Effector memory CD8-positive, alpha-beta T cell (primary cell): ENCODE data around the gene RBSN.

Source experiments
- ATAC-seq: fragments of 150-1000 bp; cut with Tn5 transposase; replicated peaks from 2 replicates; pipeline ENCODE4 v1.10.0; 2021; ENCODE audit warnings: mild to moderate bottlenecking, moderate library complexity
- DNase-seq, 3 experiments: peaks; one replicate each; pipeline ENCODE4 v3.0.0; 2021
- H3K27ac Mint-ChIP-seq, 2 donors: one replicate each; pipeline ENCODE4 v1.8.0; 2022; ENCODE audit warnings: mild to moderate bottlenecking in 2 of 2, mixed read lengths in 2 of 2, moderate library complexity in 2 of 2
- H3K27me3 Mint-ChIP-seq, 2 donors: one replicate each; pipeline ENCODE4 v1.8.0; 2022; ENCODE audit warnings: mixed read lengths in 2 of 2
- H3K36me3 Mint-ChIP-seq: one replicate; pipeline ENCODE4 v1.8.0; 2022; ENCODE audit warnings: mild to moderate bottlenecking, moderate library complexity, mixed read lengths; ENCODE audit not compliant: insufficient read depth
- H3K4me1 Mint-ChIP-seq, 2 donors: one replicate each; pipeline ENCODE4 v1.8.0; 2022; ENCODE audit warnings: low read depth in 2 of 2, mixed read lengths in 2 of 2
- H3K4me3 Mint-ChIP-seq, 2 donors: one replicate each; pipeline ENCODE4 v1.8.0; 2022; ENCODE audit warnings: mild to moderate bottlenecking in 2 of 2, mixed read lengths in 2 of 2, moderate library complexity in 2 of 2
- H3K9me3 Mint-ChIP-seq, 2 donors: one replicate each; pipeline ENCODE4 v1.8.0; 2022; ENCODE audit warnings: mixed read lengths in 2 of 2

Gene RBSN

DNA sequence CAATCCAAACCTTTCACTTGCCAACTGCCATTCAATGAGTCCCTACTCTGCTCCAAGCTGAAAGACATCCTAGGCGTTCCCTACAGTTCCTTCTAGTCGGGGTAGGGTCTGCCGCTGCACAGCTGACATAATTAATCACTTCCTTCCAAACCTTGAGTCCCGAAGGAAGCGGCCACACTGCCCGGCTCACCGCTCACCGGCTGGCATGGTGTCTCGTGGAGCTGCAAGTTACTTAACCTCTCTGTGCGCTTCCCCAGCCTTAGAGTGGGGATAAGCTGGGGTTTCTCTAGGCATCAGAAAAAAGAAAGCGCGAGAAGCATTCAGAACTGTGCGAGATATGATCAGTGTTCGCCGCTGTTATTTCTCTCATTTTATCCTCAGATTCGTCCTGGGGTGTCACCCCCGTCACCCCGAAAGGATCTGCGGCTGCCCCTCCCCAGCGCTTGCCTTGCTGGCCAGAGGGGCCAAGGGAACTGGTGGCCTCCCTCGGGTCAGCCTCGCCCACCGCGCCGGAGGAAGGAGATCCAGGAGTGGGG, 34.6 kb downstream of the RBSN start:
- no peaks in the 10 kb centered on the region for H3K9me3 Mint-ChIP-seq
- peak overlapping the region; percentile 93 to 96 for H3K4me3 Mint-ChIP-seq
- H3K4me1 Mint-ChIP-seq: peaks cover 13 to 17% of the 10 kb centered on the region in 2 donors
- peak overlapping the region; percentile 92 to 94 for H3K27ac Mint-ChIP-seq
- H3K27me3 Mint-ChIP-seq: no peaks in the 10 kb centered on the region
- H3K36me3 Mint-ChIP-seq: peaks cover 16% of the 10 kb centered on the region
- DNase-seq: peak in 1 of 3 experiments; percentile 4
- peak; percentile 16 for ATAC-seq

DNA sequence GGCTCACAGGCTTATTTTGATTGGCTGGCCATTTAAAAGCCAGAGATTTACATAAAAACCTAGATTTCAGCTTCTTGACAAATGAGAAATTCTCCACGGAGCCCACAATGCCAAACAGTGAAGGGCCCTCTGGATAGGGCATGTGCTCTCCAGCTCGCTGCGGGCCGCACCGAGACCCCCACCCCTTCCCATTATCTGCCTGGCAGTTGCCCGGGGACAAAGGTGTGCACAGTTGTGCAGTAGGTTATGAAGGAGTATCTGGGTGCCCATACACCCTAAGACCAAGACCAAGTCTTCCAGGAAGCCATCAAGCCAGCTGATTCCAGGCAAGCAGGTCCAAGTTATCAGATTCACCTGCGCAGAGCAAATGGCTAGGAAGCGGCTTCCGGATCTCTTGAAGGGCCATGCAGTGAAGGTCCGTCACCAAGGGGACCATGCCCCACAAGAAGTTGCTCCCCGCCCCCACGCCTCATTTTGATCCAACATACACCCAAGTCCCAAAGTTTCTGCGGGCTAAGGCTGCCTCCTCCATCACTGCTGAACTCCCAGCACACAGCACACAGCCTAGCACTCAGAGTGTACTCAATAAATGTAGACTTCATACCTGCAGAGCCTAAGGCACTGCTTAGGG, 35.2 kb downstream of the RBSN start:
- Mint-ChIP-seq H3K4me3 (peak overlapping the region; percentile 93 to 96), H3K27ac (peak overlapping the region; percentile 92 to 94), H3K36me3 (peaks cover 13% of the 10 kb centered on the region), H3K9me3 (no peaks in the 10 kb centered on the region), H3K27me3 (no peaks in the 10 kb centered on the region), H3K4me1 (peaks cover 13 to 17% of the 10 kb centered on the region in 2 donors)
- DNase-seq (no peak), ATAC-seq (no peak)

DNA sequence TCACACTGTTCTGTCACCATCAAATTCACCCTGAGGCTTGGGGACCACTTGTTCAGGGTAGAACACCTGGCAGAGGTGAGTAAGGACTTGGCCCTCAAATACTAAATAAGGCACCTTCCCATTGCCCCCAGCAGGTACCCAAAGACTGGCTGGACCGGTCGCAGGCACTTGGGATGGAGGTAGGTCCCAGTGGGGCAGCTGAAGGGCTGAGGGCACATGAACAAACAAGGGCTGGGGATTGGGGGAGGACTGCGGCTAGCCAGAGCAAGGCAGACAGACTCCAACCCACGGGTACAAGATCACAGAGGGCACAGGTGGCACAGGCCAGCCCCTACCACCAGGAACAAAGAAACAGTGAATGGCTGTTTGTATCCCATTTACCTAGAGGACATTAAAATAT, 35.7 kb downstream of the RBSN start:
- Mint-ChIP-seq H3K4me1 (peaks cover 16 to 17% of the 10 kb centered on the region in 2 donors), H3K9me3 (no peaks in the 10 kb centered on the region), H3K27ac (peak overlapping the region in 1 of 2 donors; percentile 94), H3K27me3 (no peaks in the 10 kb centered on the region), H3K4me3 (peak overlapping the region; percentile 93 to 96), H3K36me3 (peaks cover 16% of the 10 kb centered on the region)
- ATAC-seq (no peak), DNase-seq (no peak)

DNA sequence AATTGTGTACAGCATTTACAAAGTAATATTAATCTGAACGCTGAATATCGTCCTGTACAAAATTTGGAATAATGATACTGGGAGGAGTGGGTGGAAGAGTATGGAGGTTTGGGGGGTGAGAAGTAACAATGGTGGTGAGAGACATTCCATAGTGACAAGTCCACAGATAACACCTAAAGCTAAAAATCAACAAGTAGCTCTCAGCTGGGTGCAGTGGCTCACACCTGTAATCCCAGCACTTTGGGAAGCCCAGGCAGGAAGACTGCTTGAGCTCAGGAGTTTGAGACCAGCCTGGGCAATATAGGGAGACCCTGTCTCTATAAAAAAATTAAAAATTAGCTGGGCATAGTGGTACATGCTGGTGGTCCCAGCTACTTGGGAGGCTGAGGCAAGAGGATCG, 38.9 kb downstream of the RBSN start:
- Mint-ChIP-seq H3K4me1 (peaks cover 19% of the 10 kb centered on the region in 2 donors), H3K36me3 (peaks cover 17% of the 10 kb centered on the region), H3K9me3 (peaks cover 0 to 2% of the 10 kb centered on the region in 2 donors), H3K4me3 (no peak overlapping the region), H3K27ac (no peak overlapping the region), H3K27me3 (no peaks in the 10 kb centered on the region)
- no peak for ATAC-seq
- DNase-seq: no peak

DNA sequence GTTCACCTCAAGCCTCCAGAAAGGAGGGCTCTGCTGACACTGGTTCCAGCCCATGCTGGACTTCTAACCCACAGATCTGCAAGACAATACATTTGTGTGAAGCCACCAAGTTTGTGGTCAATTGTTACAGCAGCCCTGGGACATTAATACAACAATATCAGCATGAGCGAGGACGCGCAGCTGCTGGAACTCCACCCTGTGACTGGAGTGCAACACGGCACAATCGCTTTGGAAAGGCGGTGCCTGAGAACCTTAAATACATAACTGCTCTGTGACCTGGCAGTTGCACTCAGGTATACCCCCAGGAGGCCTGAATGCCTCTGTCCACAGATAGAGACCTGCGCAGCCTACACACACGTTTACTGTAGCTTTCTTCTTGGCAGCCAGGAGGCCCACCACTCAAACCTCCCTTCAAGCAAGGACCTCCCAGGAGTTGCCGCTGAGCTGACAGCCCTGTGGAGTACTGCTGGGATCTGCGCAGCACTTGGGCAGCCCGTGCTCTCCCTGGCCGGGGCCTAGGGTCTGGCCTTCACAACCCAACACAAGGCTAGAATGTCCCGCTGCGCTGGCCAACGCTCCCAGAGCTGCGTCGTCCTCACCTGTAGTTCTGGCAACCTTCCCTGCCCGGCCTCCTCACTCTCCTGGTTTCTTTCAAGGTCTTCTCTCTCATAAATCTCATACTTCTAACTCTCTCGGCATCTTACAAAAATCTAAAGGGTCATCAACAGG, 42.1 kb downstream of the RBSN start:
- Mint-ChIP-seq H3K27ac (no peak overlapping the region), H3K36me3 (peaks cover 15% of the 10 kb centered on the region), H3K27me3 (no peaks in the 10 kb centered on the region), H3K9me3 (peaks cover 0 to 2% of the 10 kb centered on the region in 2 donors), H3K4me1 (peaks cover 16 to 19% of the 10 kb centered on the region in 2 donors), H3K4me3 (no peak overlapping the region)
- no peak for ATAC-seq
- DNase-seq: no peak

DNA sequence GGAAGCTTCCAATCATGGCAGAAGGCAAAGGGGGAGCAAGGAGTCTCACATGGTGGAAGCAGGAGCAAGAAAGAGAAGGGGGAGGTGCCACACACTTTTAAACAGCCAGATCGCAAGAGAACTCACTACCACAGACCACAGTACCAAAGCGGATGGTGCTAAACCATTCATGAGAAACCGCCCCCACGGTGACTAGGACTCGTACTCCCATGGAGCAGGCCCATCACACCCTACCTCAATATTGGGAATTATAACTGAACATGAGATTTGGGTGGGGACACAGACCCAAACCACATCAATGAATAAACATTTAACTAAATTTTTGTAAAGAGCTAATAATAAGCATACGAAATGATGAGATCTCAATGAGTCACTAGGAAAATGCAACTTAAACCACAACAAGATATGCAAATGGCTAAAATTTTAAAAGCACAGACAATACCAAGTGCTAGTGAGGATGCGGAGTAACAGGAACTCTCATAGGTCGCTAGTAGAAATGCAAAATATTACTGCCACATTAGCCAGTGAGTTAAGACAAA, 43.9 kb downstream of the RBSN start:
- peak; percentile 47 to 68 (median 52) for DNase-seq
- H3K36me3 Mint-ChIP-seq: peaks cover 19% of the 10 kb centered on the region
- H3K27ac Mint-ChIP-seq: peak overlapping the region; percentile 73 to 78
- H3K4me1 Mint-ChIP-seq: peaks cover 16 to 23% of the 10 kb centered on the region in 2 donors
- peak overlapping the region; percentile 50 to 64 for H3K4me3 Mint-ChIP-seq
- peaks cover 0 to 2% of the 10 kb centered on the region in 2 donors for H3K9me3 Mint-ChIP-seq
- H3K27me3 Mint-ChIP-seq: no peaks in the 10 kb centered on the region
- peak; percentile 91 for ATAC-seq

DNA sequence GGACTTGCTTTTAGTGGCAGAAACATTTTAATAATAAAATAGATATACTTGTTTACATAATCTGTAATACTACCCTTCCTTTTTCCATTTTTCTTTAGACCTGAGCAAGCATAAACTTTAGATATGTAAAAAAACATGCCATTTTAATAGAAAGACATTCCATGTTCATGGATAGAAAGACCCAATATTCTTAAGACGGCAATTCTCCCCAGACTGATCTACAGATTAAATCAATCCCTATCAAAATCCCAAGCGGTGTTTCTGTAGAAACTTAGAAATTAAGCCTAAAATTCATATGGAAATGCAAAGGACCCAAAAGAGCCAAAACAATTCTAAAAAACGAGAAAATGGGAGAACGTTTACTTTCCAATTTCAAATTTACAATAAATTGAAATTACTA, 45.4 kb downstream of the RBSN start:
- peaks cover 16 to 23% of the 10 kb centered on the region in 2 donors for H3K4me1 Mint-ChIP-seq
- no peaks in the 10 kb centered on the region for H3K27me3 Mint-ChIP-seq
- ATAC-seq (no peak), DNase-seq (no peak)
- peaks cover 27% of the 10 kb centered on the region for H3K36me3 Mint-ChIP-seq
- H3K4me3 Mint-ChIP-seq: no peak overlapping the region
- peaks cover 0 to 2% of the 10 kb centered on the region in 2 donors for H3K9me3 Mint-ChIP-seq
- H3K27ac Mint-ChIP-seq: no peak overlapping the region

DNA sequence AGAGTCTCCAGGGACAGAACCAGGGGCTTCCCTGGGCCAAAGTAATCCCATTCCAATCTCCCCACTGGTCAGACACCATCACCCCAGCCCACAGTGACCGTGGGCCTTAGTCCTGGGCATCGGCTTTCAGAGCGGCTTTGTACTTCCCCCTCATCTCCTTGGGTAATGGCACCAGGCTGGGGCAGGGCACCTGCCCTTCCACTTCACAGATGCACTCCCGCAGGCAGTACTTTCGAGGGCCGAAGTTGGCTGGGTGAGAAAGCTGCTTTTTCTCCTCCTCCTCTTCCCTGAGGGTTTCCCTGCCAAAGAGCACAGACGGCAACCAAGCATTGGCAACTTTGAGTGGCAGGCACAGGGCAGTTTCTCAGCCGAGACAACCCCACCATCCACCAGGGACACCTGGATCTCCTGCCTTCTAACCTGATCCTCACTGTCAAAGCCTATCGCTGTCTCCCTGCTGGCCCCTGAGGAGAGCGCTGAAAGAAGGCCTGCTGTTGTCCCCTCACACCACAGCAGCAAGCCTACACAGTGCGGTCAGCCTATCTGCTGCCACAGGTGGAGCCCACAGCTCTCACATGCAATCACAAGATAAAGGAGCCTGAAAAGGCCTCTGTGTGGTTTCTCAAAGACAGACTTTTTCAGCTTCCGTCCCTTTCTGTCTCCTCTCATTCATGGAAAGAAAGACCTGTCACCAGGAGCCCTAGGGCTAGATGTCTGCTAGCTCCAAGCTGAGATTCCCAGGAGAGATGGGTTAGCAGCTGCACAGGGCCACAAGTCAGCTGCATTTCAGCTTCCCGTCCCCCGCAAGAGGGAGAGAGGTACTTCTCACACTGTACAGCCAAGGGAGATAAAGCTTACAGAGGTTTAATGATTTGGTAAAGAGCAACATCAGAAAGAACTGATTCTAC, 46.4 kb downstream of the RBSN start:
- ATAC-seq (no peak), DNase-seq (no peak)
- Mint-ChIP-seq H3K4me3 (no peak overlapping the region), H3K9me3 (peaks cover 0 to 2% of the 10 kb centered on the region in 2 donors), H3K27ac (peak overlapping the region; percentile 56 to 65), H3K27me3 (no peaks in the 10 kb centered on the region), H3K36me3 (peaks cover 26% of the 10 kb centered on the region), H3K4me1 (peaks cover 16 to 21% of the 10 kb centered on the region in 2 donors)

DNA sequence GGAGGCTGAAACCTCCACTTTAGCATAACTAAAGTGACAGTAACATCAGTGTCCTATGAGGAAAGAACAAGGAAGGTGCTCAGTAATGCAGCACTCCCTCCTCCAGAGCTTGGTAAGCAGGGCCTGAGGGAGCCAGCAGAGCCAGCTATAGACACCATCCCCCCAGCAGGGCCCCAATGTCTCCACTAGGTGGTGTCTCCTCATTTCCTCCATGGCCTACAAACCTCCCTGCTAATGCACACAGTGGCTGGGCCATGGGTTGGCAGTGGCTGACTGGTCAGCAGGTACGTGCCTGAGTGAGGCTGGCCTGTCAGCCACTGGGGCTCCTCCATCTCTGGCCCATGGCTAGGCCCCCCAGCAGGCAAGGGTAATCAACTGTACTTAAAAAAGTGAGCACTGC, 47.4 kb downstream of the RBSN start:
- DNase-seq (peak; percentile 21 to 36 (median 24)), ATAC-seq (peak; percentile 54)
- peaks cover 13 to 20% of the 10 kb centered on the region in 2 donors for H3K4me1 Mint-ChIP-seq
- no peaks in the 10 kb centered on the region for H3K27me3 Mint-ChIP-seq
- H3K27ac Mint-ChIP-seq: peak overlapping the region; percentile 68 to 74
- H3K4me3 Mint-ChIP-seq: no peak overlapping the region
- peaks cover 0 to 2% of the 10 kb centered on the region in 2 donors for H3K9me3 Mint-ChIP-seq
- H3K36me3 Mint-ChIP-seq: peaks cover 36% of the 10 kb centered on the region

DNA sequence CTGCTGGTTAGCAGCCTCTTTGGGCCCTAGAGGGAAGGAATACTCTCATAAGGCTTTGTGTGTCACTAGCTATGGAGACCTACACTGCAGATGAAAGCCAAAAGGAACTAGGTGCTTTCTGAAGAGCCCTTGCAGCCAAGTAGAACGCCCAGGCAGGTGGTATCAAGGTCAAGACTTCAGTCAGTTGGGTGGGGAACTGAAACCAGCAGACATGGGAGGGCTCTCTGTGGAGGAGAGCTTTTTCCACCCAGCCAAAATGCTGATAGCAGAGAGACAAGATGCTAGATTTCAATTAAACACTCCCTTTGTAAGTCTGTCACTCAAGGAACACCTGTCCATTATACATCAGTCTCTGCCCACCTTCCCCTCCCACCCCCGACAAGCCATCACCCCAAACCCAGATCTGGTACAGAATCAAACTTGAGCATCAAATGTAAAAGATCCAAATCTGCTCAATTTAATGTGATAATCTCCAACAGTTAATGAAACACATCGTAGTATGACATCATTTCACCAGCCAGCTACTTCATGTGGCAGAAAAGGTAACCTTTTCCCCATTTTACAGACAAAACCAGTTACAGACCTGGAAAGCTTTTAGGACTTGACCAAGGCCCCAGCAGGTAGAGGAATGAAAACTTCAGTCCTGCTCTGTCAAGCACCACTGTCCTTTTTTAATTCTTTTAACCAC, 48.4 kb downstream of the RBSN start:
- peaks cover 13 to 20% of the 10 kb centered on the region in 2 donors for H3K4me1 Mint-ChIP-seq
- ATAC-seq (no peak), DNase-seq (no peak)
- H3K4me3 Mint-ChIP-seq: no peak overlapping the region
- H3K9me3 Mint-ChIP-seq: peaks cover 0 to 2% of the 10 kb centered on the region in 2 donors
- peaks cover 46% of the 10 kb centered on the region for H3K36me3 Mint-ChIP-seq
- H3K27ac Mint-ChIP-seq: peak overlapping the region; percentile 68 to 74
- no peaks in the 10 kb centered on the region for H3K27me3 Mint-ChIP-seq

DNA sequence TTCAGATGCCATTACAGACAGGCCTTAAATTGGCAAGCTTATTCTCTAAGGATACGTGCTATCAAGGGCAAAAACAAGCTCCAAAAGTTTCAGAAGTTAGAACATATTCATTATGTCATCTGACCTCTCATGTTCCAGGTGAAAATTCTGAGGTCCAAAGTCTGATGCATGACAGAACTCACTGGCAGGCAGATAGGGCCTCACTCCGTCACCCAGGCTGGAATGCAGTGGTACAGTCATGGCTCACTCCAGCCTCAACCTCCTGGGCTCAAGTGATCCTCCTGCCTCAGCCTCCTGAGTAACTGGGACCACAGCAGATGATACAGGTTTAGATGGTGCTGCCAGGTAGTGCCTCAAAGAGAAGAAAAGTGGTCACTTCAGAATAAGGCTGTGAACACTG, 49.4 kb downstream of the RBSN start:
- Mint-ChIP-seq H3K4me1 (peaks cover 4 to 15% of the 10 kb centered on the region in 2 donors), H3K4me3 (no peak overlapping the region), H3K36me3 (peaks cover 50% of the 10 kb centered on the region), H3K27ac (no peak overlapping the region), H3K27me3 (no peaks in the 10 kb centered on the region), H3K9me3 (no peaks in the 10 kb centered on the region)
- DNase-seq (no peak), ATAC-seq (no peak)

DNA sequence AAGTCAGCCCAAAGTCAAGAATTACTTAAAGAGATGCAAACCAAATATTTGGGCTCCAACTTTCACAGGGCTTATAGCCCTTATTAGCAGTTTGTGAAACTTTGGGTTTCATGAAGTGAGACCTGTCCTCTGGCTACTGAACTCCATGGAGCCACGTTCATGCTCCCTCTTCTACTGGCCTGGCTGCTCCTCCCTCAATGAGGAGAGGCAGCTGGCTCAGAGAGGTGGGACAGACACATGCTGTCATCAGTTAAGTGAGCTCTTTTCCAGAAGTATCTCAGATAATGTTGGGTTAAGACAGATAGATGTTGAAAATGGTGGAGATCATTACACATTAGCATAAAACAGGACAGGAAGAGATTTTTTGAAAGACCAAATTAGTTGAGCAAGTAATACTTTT, 53.3 kb downstream of the RBSN start:
- peaks cover 0 to 8% of the 10 kb centered on the region in 2 donors for H3K4me1 Mint-ChIP-seq
- H3K27ac Mint-ChIP-seq: peak overlapping the region; percentile 19 to 22
- ATAC-seq (no peak), DNase-seq (no peak)
- H3K36me3 Mint-ChIP-seq: peaks cover 74% of the 10 kb centered on the region
- H3K4me3 Mint-ChIP-seq: no peak overlapping the region
- H3K27me3 Mint-ChIP-seq: no peaks in the 10 kb centered on the region
- H3K9me3 Mint-ChIP-seq: no peaks in the 10 kb centered on the region
